GM21528 (cell line): ENCODE data around the gene NOTUM.
A peak's percentile ranks its signal among the peaks of the same experiment; 100 is the strongest.

ENCODE experiments used
- ATAC-seq: cut with Tn5 transposase; IDR thresholded peaks from one replicate; pipeline ENCODE4 v1.9.1; 2021; ENCODE audit warnings: mild to moderate bottlenecking, moderate library complexity; ENCODE audit not compliant: unreplicated experiment, low FRiP score

Gene NOTUM

DNA sequence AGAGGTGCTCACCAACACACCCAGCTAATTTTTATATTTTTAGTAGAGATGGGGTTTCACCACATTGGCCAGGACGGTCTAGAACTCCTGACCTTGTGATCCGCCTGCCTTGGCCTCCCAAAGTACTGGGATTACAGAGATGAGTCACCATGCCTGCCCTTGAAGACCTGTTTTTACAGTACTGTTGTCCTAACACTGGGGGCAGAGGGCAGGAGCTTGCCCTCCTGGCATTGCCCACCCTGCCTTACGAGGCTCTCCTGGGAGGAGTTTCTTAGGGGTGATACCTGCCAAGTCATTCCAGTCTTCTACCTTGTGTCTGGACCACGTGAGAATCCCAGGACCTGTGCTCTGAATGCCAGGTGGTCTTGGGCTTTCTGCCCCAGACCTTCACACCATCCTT, 19.1 kb upstream of the NOTUM start:
- ATAC-seq, result no peak

DNA sequence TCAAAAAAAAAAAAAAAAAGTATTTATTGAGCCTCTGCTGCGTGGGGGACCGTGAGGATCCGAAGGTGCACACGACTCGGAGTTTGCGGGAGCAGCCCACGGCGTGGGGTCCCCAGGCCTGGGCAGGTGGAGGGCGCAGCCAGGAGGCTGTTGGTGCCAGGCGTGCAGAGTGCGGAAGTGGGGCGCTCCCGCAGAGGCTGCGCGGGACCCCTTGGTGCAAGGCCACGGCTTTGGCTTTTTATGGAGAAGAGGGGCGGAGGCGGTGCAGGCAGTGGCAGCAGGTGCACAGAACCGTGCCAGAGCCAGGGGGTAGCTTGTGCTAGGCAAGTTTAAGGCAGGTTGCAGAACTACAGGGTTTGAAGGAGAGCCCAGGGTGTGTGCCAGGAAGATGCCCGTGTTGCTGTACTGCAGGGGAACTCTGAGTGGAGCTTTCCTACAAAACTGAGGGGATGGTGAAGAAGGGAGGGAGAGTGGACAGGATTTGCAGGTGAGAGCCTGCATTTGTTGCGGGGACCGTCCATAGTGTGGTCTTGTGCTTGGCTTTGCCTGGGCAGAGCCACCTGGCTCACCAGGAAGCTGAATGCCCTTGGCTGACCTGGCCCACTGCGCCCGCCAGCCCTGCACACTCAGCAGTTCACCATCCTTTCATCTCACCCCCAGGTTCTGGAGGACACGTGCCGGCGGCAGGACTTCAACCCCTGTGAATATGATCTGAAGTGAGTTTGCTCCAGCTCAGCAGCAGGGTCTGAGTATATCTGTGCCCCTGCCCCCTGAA, 17.7 kb upstream of the NOTUM start:
- ATAC-seq, result no peak

DNA sequence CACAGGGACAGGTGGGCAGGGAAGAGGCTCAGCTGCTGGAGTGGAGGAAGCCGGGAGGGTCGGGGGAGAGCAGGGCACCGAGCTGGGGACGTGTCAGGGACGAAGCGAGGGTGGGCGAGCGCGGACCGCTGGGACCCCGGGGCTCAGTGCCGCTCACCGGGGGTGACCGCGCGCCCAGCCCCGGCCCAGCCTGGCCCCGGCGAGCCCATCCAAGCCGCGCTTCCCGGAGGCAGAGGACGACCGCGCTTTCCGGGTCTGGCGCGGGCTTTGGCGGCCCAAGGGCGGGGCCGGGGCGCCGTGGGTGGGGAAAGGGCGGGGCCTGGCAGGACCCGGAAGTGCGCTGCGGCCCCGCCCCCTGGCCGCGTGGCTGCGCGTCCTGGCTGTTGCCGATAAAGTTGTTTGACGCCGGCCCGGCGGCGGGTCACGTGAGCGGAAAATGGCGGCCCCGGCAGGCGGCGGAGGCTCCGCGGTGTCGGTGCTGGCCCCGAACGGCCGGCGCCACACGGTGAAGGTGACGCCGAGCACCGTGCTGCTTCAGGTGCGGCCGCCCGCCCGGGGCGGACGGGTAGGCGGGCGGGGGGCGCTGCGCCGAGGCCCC, 16.3 kb upstream of the NOTUM start, which contains the start of gene ASPSCR1:
TSS of gene ASPSCR1 (plus strand) at position 419 of the 598 bp plus-strand sequence. CDS start at position 437, 18 bp downstream.
- peak; percentile 82 for ATAC-seq

DNA sequence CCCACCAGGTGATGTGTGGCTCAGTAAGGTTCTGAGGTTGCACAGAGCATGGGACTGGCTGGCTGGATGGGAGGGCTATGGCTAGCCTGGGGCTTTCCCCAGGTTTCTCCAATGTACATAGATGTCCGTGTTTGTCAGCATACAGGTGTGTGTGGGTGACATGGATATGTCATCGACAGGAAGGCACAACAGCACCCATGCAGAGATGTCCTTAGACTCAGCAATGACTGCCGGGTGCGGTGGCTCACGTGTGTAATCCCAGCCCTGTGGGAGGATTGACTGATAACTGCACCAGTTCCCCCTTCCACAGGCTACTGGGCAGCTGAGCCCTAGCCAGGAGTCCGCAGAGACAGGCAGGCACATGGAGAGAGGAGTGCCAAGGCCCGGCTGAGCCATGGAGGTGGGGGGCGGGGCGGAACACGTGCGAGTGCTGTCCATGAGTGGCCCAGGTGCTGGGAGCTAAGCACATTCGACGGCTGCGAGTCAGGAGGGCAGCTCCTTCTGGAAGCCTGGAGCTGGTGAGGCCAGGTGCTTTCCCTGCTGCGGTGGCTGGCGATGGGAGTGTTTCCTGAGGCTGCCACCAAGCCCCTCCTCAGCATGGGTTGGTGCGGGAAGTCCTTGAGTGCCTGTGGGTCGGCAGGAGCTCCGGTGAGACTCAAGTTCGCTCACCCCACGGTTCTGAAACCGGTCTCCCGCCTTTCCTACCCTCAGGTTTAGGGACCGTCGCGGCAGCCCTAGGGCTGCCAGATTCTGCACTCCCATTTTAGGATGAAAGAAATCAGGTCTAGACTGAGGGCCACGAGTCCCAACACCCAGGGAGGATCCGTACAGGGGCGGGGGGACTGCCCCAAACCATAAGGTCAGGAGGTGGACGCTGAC, 15.6 kb upstream of the NOTUM start:
- ATAC-seq, result peak; percentile 11

DNA sequence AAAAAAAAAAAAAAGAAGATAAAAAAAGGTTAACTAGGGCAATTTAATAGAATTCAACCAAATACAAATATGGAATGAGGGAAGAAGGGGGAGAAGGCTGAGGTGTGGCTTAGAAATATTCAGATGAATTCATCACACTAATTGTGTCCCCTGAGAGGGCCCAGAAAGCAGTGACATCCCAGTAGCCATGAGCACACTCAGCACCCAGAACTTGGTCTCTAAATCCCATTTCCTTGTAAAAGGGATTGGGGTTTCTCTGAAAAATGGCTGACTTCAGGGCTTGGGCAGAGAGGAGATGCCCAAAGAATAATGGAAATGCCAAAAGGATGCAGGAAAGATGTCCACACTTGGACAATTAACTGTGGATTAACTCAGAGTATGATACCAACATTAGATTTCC, 12.4 kb upstream of the NOTUM start:
- no peak for ATAC-seq

DNA sequence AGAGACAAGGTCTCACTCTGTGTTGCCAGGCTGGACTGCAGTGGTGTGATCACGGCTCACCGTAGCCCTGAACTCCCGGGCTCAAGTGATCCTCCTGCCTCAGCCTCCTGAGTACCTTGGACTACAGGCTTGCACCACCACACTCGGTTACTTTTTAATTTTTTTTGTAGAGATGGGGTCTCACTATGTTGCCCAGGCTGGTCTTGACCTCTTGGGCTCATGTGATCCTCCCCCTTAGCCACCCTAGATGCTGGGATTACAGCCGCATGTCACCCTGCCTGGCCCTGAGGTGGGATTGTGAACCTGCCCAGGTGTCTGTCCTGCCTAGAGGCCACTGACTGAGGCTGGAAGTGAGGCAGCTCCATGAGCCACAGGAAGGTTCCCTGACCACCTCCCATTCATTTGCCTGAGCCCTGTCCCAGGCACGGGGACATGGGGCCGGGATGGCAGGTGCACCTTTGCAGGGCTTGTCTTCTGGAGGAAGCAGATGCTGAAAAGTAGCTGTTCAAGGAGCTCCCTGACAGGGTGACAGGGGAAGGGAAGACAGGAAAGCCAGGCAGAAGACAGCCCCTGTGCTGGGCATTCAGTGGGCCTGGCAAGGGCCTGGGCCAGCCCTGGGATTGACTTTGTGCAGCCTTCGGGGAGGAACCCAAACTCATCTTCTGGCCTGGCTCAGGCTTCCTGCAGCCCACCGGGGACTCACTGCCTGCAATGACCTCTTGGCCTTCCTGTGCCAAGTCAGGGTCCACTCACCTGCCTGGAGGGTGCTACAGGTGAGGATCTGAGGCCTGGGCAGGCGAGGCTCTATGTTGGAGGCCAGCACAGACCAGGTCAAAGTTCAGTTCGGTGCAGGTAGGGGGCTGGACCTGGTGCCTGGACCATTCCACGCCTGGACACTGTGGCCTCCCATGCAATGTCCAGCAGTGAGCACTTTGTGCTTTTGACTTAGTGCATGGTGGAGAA, 8.1 kb upstream of the NOTUM start:
- no peak for ATAC-seq

DNA sequence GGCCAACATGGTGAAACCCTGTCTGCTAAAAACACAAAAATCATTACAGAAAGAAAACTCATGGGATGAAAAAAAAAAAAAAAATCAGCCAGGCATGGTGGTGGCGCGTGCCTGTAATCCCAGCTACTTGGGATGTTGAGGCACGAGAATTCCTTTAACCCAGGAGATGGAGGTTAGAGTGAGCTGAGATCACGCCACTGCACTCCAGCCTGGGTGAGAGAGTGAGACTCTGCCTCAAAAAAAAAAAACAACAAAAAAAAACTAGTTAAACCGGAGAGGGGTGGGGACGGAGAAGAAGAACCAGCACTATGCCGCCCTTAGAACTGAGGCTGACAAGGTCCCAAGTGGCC, 7.4 kb upstream of the NOTUM start:
- no peak for ATAC-seq

DNA sequence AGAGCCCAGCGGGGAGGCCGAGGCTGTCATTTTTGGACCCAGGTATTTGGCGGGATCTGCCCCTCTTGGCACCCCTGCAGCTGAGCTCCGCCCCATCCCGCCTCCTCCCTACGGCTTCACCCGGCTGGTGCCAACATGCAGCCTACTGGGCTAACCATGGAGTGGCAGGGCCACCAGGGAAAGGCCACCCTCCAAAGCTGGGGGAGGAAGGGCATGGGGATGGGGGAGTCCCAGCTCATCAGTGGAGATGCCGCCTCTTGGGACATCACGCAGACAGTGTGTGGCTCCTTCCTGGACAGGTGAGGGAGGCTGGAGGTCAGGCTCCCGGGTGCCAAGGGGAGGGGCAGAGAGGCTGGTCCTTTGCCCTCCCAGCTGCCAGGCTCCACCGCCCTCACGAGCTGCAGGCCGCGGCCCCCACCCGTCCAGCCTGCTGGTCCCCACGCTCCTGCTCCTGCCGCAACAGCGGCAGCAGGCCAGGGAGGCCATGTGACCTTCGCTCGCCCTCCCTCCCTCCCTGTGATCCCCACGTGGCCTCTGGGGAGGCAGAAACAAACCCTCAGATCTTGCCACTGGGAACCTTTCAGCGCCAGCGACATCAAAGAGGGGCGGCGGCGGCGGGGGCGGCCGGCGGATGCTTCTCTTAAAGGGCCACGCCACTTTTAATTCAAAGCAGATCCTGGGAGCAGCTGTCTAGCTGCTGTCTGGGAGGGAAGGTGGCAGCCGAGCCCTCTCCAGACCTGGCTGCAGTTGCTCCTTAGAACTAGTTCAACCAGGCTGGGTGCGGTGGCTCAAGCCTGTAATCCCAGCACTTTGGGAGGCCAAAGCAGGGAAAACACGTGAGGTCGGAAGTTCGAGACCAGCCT, 6.8 kb upstream of the NOTUM start:
- no peak for ATAC-seq

DNA sequence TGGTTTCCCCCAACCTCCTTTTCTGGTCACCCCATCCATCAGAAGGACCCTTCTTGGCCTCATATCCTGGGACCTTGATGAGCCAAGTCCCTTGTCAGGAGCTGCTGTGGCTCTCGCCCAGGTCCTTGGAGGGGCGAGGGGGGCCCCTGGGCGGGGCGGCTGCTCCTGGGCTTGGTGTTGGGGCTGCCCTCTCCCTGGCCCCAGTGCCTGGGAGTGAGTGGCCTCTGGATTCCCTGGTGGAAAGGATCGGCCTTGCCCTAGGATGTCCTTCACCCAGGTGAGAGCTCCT, 6.2 kb upstream of the NOTUM start:
- no peak for ATAC-seq

DNA sequence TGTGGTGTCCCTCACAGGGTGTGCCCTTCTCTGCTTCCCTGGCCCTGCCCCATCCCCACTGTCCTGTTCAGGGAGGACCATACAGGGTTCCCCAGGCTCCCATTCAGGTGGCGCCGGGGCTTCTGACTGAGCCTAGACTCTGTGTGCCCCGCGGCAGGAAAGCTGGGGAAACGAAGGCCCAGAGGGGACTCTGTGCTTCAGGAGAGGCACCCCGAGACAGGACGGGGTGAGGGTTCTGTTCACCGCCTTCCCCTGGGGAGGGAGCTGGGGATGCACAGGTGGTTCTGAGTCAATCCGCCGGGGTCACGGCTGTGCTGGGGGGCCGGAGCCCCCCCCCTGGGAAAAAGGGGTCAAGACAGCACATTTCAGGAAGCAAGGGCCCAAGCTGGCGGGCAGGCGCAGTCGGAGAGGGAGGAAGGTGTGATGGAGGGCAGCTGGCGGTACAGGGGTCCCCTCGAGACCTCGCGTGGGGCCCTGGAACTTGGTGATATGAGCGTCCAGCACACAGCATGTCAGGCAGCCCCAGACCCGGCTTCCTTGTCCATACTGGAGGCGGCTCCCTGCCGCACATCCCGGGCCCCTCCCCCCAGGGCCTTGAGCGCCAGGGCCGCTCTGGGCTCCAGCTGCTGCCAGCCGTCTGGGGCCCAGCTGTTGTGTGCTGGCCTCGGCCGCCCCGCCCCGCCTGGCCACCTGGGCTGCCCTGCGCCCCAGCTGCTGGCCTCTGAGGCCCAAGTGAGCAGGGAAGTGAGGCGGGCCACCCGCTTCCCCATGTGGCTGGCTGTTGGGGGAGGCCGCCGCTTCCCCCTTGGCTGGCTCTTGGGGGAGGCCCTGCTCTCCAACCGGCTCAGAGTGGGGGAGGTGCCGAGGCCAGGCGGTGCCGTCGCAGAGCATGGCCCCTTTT, 5.6 kb upstream of the NOTUM start:
- no peak for ATAC-seq

DNA sequence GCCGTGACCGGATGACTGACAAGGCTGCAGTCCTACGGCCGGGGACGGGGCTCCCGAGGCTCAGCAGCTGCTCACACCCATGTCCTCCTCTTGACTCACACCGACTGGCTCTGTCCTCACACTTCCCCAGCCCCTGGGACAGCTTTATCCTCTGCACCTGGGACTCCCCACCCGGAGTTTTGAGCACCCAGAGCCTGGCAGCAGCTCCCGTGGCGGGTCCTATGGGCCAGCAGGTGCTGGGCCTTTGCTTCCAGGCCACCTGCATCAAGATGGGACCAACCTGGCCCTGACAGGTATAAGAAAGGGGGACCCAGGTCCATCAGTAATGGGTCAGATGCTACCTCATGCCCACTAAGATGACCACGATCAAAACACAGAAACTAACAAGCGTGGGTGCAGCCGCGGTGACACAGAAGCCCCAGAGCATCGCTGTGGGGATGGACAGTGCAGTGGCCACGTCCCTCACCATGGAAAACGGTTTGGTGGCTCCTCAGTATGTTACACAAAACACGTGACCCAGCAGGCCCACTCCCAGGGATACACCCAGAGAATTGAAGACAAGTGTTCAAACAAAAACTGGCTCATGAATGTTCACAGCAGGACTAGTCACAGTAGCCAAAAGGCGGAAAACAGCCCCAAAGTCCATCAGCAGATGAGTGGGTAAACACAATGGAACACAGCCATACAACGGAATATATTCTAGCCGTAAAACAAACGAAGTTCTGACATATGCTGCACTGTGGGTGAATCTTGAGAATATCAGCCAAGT, 3.3 kb upstream of the NOTUM start:
- ATAC-seq, result no peak

DNA sequence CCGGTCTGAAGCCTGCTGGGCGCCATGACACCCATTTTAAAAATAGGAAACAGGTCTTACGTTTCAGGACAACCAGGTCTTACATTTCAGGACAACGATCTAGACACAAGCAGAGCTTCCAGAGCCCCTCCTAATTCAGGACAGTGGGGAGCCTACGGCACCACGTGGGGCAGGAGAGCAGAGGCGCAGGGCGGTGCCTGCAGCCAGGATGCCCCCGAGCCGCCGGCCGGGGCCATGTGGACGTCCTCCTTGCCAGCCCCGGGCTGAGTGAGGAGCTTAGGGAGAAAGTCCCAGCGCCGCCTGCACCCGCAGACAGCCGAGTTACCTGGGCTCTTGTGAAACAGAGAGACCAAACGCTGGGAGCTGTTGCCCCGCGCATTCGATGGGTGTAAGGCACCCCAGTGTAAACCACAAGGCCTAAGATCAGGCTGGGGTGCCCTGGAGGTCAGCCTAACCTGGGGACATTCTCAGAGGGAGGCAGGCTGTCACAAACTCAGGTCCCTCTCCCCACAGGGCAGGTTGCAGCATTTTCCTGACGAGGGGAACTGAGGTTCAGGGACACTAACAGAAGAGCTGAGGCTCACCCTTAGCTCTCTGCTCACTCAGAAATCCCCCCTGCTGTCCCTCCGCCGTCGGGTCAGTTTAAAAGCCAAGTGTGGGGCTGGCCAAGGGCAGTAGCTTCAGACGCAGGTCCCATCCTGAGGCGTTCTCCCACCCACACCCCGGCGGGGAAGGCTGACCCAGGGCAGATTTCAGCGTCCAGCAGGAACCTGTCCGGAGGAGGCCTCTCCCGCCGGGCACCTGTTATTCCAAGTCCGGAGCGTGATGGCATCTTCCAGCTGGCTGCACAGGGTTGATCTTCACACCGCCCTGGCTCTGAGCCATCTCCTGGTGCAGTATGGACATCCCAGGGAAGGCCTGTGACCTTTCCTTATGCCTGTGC, 1.8 kb upstream of the NOTUM start:
- no peak for ATAC-seq

DNA sequence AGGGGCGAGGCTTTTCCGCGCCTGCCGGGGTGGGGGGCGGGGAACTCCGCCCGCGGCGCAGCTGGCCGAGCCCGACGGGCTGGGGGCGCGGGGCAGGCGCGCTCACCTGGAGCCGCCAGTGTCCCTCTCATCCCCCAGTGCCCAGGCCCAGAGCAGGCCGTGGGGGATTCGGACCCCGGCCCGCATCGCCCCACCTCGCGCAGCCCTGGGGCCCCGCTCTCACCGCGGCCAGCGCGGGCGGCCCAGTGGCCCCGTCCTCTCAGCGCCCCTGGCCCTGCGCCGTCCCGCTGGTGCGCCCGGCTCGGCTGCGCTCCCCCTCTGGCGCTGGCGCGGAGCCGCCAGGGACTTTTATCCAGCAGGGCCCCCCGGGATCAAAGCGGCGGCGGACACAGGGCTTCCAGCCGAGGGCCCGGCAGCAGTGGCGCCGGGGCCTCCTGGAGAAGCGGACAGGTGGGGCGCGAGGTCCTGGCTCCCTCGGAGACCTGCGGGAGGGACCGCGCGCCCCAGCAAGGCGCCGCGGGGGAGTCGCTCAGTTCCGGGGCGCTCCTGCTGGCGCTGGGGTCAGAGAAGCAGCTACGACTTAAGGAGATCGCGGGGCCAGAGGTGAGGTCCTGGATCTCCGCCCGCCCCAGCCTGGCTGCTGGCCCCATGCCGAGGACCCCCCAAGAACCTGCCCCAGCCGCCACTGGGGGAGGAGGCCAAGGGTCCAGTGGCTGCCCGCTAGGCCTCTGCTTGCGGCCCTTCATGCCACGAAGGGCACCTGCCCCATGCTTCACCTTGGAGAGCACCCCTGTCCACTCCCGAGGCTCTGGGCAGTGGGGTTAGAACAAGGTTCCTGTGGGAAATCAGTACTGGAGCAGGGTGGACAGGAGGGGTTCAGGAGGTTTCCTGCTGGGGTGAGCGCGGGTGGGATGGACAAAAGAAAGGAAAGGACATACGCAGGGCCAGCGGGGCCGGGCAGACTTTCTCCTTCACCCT, 823 bp upstream of the NOTUM start:
- no peak for ATAC-seq

DNA sequence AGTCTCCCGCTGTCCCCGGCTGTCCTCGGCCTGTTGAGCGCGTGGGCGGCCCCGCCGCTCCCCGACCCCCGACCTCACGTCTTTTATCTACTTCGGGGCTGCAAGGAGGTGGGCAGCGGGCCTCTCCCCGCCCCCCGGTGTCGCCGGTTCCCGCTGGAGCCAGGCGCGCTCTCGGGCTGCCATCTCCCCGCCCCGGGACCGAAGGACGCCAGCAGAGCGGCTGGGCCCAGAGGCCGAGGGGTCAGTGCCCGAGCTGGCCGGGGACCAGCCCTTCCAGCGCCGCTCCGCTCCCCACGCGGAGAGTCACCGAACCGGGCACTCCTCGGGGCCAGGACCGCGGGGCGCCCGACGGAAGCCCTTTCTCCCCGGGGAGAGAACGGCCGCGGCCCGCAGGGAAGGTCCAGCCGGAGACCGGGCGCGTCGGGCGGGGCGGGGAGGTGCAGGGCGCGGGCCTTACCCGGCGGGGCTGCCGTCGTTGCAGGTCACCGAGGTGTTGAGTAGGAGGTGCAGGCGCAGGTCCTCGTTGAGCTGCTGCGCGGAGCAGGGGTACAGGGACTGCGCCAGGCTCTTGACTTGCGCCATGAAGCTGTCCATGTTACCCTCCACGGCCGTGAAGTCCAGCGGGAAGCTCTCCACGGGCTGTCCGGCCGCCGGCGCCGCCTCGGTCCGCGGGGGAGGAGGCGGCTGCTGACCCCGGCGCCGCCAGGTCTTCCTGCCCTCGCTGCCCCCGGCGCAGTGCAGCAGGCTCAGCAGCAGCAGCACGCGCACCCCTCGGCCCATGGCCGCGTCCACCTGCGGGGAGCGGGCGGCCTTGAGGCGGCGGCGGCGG, 643 bp downstream of the NOTUM start:
- no peak for ATAC-seq
